OCI-LY1 (cell line): ENCODE measurements around the gene KAT2A.

Experiments
- H2AFZ ChIP-seq: fragments of 200-600 bp; sonication (generic), shearing (Covaris generic); 2 replicates; pipeline ENCODE4 v1.6.0; 2014; ENCODE audit warnings: antibody characterized with exemption, mild to moderate bottlenecking, low read length
- H3F3A ChIP-seq: fragments of 200-600 bp; sonication (generic), shearing (Covaris generic); 2 replicates; pipeline ENCODE4 v1.6.0; 2014; ENCODE audit warnings: mild to moderate bottlenecking, antibody characterized with exemption, low read length, moderate library complexity; ENCODE audit not compliant: insufficient read depth
- H3K27ac ChIP-seq: fragments of 200-600 bp; sonication (generic); 2 replicates; pipeline ENCODE4 v1.5.1; 2014; ENCODE audit warnings: low read length, mixed run types, mild to moderate bottlenecking, low read depth; ENCODE audit not compliant: poor library complexity, severe bottlenecking
- H3K27me3 ChIP-seq: fragments of 200-600 bp; sonication (generic); 2 replicates; pipeline ENCODE4 v1.6.0; 2014; ENCODE audit warnings: antibody characterized with exemption, mild to moderate bottlenecking, low read length, moderate library complexity; ENCODE audit not compliant: insufficient read depth
- H3K36me3 ChIP-seq: fragments of 200-600 bp; sonication (generic); 2 replicates; pipeline ENCODE4 v1.6.1; 2014; ENCODE audit warnings: mild to moderate bottlenecking, antibody characterized with exemption, low read length, moderate library complexity, mixed read lengths; ENCODE audit not compliant: insufficient read depth
- H3K4me1 ChIP-seq: fragments of 200-600 bp; sonication (generic); 2 replicates; pipeline ENCODE4 v1.5.1; 2014; ENCODE audit warnings: mild to moderate bottlenecking, low read length, moderate library complexity; ENCODE audit not compliant: insufficient read depth, severe bottlenecking
- H3K4me2 ChIP-seq: fragments of 200-600 bp; sonication (generic), shearing (Covaris generic); 2 replicates; pipeline ENCODE4 v1.6.1; 2014; ENCODE audit warnings: low read length
- H3K4me3 ChIP-seq: fragments of 200-600 bp; sonication (generic); 2 replicates; pipeline ENCODE4 v1.5.1; 2014; ENCODE audit warnings: low read length, low read depth, mild to moderate bottlenecking, mixed read lengths; ENCODE audit not compliant: poor library complexity, severe bottlenecking
- H3K79me2 ChIP-seq: fragments of 200-600 bp; shearing (Covaris generic); 2 replicates; pipeline ENCODE4 v1.6.1; 2016; ENCODE audit warnings: mixed run types, low read length, mixed read lengths; ENCODE audit not compliant: insufficient read depth
- H3K9ac ChIP-seq: fragments of 200-600 bp; sonication (generic), shearing (Covaris generic); 2 replicates; pipeline ENCODE4 v1.6.1; 2014; ENCODE audit warnings: mild to moderate bottlenecking, low read length, mixed read lengths
- H3K9me2 ChIP-seq: fragments of 200-600 bp; sonication (generic), shearing (Covaris generic); 2 replicates; pipeline ENCODE4 v1.6.1; 2014; ENCODE audit warnings: low read depth, mild to moderate bottlenecking, low read length, mixed read lengths
- H3K9me3 ChIP-seq: fragments of 200-600 bp; shearing (Covaris generic); 2 replicates; pipeline ENCODE4 v1.6.1; 2014; ENCODE audit warnings: low read length, mixed read lengths
- H4K20me1 ChIP-seq: fragments of 200-600 bp; sonication (generic), shearing (Covaris generic); 2 replicates; pipeline ENCODE4 v1.6.0; 2016; ENCODE audit warnings: mild to moderate bottlenecking, low read length; ENCODE audit not compliant: insufficient read depth
- CTCF ChIP-seq: fragments of 200-600 bp; sonication (generic), shearing (Covaris generic); IDR thresholded peaks from 2 replicates; pipeline ENCODE4 v1.5.1; 2017; ENCODE audit warnings: mild to moderate bottlenecking, antibody characterized with exemption, low read length, moderate library complexity, mixed read lengths
- EZH2 ChIP-seq: fragments of 200-600 bp; sonication (generic), shearing (Covaris generic); IDR thresholded peaks from 2 replicates; pipeline ENCODE4 v1.8.0; 2017; ENCODE audit warnings: borderline replicate concordance, mixed run types, mild to moderate bottlenecking, antibody characterized with exemption, low read length, moderate library complexity, mixed read lengths

Gene KAT2A

DNA sequence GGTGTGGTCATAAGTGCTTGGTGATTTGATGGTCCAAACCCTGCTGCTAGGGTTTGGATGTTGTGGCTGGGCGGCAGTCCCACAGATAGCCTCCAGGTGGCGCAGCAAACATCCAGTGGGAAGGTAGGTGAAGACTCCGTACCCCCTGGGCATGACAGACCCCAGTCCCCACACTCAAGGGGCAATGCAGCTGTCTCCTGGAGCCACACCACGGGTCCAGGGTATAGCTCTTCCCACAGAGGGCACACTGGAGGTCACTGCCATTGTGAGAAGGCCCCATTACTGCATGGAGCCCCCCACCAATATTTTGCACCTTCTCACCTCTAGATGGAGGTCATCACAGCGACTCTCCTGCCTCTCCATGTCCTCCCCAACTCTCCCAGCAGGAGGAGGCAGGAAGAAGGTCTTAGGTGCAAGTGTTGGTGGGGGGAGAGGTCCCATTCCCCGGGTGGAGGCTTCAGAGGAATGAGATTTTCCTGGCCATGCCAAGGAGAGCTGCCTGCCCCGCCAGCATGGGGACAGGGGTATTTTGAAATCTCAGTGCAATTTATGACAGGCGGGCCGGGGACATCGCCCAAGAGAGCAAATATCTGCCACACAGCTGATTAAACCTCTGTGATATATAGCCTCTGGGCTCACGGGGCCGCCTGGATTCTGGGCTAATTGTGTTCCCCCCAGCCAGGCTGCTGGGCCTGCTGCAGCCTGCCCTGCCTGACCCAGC is 53.6 kb downstream of the KAT2A start:
- TF ChIP-seq CTCF (peak; percentile 99), EZH2 (no peak)
- Histone ChIP-seq H3K9me2 (no peaks in the 10 kb centered on the region), H3K27me3 (peaks cover 4% of the 10 kb centered on the region; the same call in 1 of the 2 replicates), H3K4me1 (peaks cover 7% of the 10 kb centered on the region), H3K79me2 (no peaks in the 10 kb centered on the region), H3K4me2 (no peak overlapping the region), H3K9me3 (no peaks in the 10 kb centered on the region), H3K9ac (no peak overlapping the region), H3F3A (no peaks in the 10 kb centered on the region), H2AFZ (no peak overlapping the region), H3K27ac (no peak overlapping the region), H3K36me3 (no peaks in the 10 kb centered on the region), H4K20me1 (no peaks in the 10 kb centered on the region), H3K4me3 (no peak overlapping the region)

DNA sequence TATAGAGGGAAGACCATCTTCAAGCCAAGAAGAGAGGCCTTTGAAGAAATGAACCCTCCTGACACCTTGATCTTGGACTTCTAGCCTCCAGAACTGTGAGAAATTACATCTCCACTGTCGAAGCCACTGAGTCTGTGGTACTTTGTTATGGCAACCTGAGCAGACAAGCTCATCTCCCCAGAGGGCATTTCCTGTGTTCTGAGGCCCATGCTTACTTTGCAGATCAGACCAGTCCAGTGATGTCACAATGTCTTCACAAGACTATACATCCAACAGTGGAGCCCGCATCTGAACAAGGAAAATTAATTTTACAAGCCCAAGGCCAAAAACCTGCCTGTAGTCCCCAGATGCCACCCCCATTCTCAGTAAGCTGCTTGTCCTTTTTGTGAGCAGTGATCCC is 56.0 kb downstream of the KAT2A start:
- Histone ChIP-seq H3F3A (no peaks in the 10 kb centered on the region), H3K79me2 (no peaks in the 10 kb centered on the region), H3K27me3 (peaks cover 6% of the 10 kb centered on the region; the same call in 1 of the 2 replicates), H3K9ac (no peak overlapping the region), H3K9me3 (no peaks in the 10 kb centered on the region), H3K9me2 (no peaks in the 10 kb centered on the region), H3K4me3 (no peak overlapping the region), H3K27ac (no peak overlapping the region), H4K20me1 (no peaks in the 10 kb centered on the region), H3K36me3 (no peaks in the 10 kb centered on the region), H3K4me2 (no peak overlapping the region), H2AFZ (no peak overlapping the region), H3K4me1 (peaks cover 7% of the 10 kb centered on the region)
- TF ChIP-seq CTCF: no peak
- TF ChIP-seq EZH2: no peak
